Memory B cell (primary cell): ENCODE data around the gene MMP7.

ENCODE experiments used
- ATAC-seq: fragments of 150-1000 bp; cut with Tn5 transposase; 2 replicates; pipeline ENCODE4 v1.10.0; 2021; ENCODE audit warnings: low read depth, mild to moderate bottlenecking, moderate library complexity
- DNase-seq, 2 donors: peaks; one replicate each; pipeline ENCODE4 v3.0.0; 2022; ENCODE audit warnings: low spot score in 2 of 2
- H3K27ac Mint-ChIP-seq: one replicate; pipeline ENCODE4 v1.8.0; 2022; ENCODE audit warnings: mild to moderate bottlenecking, moderate library complexity, mixed read lengths
- H3K27me3 Mint-ChIP-seq: one replicate; pipeline ENCODE4 v1.8.0; 2022; ENCODE audit warnings: mixed read lengths
- H3K36me3 Mint-ChIP-seq: one replicate; pipeline ENCODE4 v1.8.0; 2022; ENCODE audit warnings: mild to moderate bottlenecking, mixed read lengths
- H3K4me1 Mint-ChIP-seq: one replicate; pipeline ENCODE4 v1.8.0; 2022; ENCODE audit warnings: mixed read lengths
- H3K4me3 Mint-ChIP-seq: one replicate; pipeline ENCODE4 v1.8.0; 2022; ENCODE audit warnings: mild to moderate bottlenecking, moderate library complexity, mixed read lengths
- H3K9me3 Mint-ChIP-seq: one replicate; pipeline ENCODE4 v1.8.0; 2022; ENCODE audit warnings: mixed read lengths

Gene MMP7

GRCh38 chr11:102530558-102530957 is at the start of gene MMP7:
MMP7 (minus strand) TSS chr11:102530747; CDS start chr11:102530700, 47 bp downstream.
- ATAC-seq (no peak), DNase-seq (no peak)
- H3K4me1 Mint-ChIP-seq = peaks cover 7% of the 10 kb centered on the region
- H3K27me3 Mint-ChIP-seq = peaks cover 6% of the 10 kb centered on the region
- no peak within 1 kb of the TSS for H3K27ac Mint-ChIP-seq
- no peaks in the 10 kb centered on the region for H3K36me3 Mint-ChIP-seq
- peaks cover 1% of the 10 kb centered on the region for H3K9me3 Mint-ChIP-seq
- no peak within 1 kb of the TSS for H3K4me3 Mint-ChIP-seq

- no peak for DNase-seq
- Mint-ChIP-seq H3K4me3 (no peak overlapping the region), H3K9me3 (no peaks in the 10 kb centered on the region), H3K36me3 (no peaks in the 10 kb centered on the region), H3K27me3 (no peaks in the 10 kb centered on the region), H3K27ac (no peak overlapping the region), H3K4me1 (peaks cover 11% of the 10 kb centered on the region)
- ATAC-seq = no peak
Measured at GRCh38 chr11:102577723-102578122, 47.2 kb upstream of the MMP7 start.

GRCh38 chr11:102577182-102577581 is 46.6 kb upstream of the MMP7 start:
- no peak for DNase-seq
- Mint-ChIP-seq H3K4me3 (no peak overlapping the region), H3K27ac (no peak overlapping the region), H3K9me3 (no peaks in the 10 kb centered on the region), H3K4me1 (peaks cover 10% of the 10 kb centered on the region), H3K36me3 (no peaks in the 10 kb centered on the region), H3K27me3 (no peaks in the 10 kb centered on the region)
- peak; percentile 53 for ATAC-seq

GRCh38 chr11:102576350-102576749 is 45.8 kb upstream of the MMP7 start:
- Mint-ChIP-seq H3K36me3 (no peaks in the 10 kb centered on the region), H3K27me3 (no peaks in the 10 kb centered on the region), H3K4me1 (peaks cover 7% of the 10 kb centered on the region), H3K9me3 (no peaks in the 10 kb centered on the region), H3K27ac (no peak overlapping the region), H3K4me3 (no peak overlapping the region)
- DNase-seq (no peak), ATAC-seq (no peak)

GRCh38 chr11:102575012-102575411 is 44.5 kb upstream of the MMP7 start:
- peaks cover 7% of the 10 kb centered on the region for H3K4me1 Mint-ChIP-seq
- H3K9me3 Mint-ChIP-seq = no peaks in the 10 kb centered on the region
- H3K36me3 Mint-ChIP-seq = no peaks in the 10 kb centered on the region
- DNase-seq (no peak), ATAC-seq (no peak)
- H3K27ac Mint-ChIP-seq = no peak overlapping the region
- H3K27me3 Mint-ChIP-seq = no peaks in the 10 kb centered on the region
- H3K4me3 Mint-ChIP-seq = no peak overlapping the region

GRCh38 chr11:102573851-102574250 is 43.3 kb upstream of the MMP7 start:
- Mint-ChIP-seq H3K36me3 (peaks cover 1% of the 10 kb centered on the region), H3K9me3 (peaks cover 1% of the 10 kb centered on the region), H3K4me3 (no peak overlapping the region), H3K4me1 (peaks cover 7% of the 10 kb centered on the region), H3K27me3 (no peaks in the 10 kb centered on the region), H3K27ac (no peak overlapping the region)
- ATAC-seq = no peak
- no peak for DNase-seq

- H3K9me3 Mint-ChIP-seq = peaks cover 5% of the 10 kb centered on the region
Measured at GRCh38 chr11:102572554-102573220, 42.1 kb upstream of the MMP7 start.

GRCh38 chr11:102568851-102569250 is 38.3 kb upstream of the MMP7 start:
- no peak overlapping the region for H3K4me3 Mint-ChIP-seq
- no peak for DNase-seq
- ATAC-seq = no peak
- H3K27ac Mint-ChIP-seq = no peak overlapping the region
- peaks cover 8% of the 10 kb centered on the region for H3K9me3 Mint-ChIP-seq
- no peaks in the 10 kb centered on the region for H3K27me3 Mint-ChIP-seq
- H3K4me1 Mint-ChIP-seq = no peaks in the 10 kb centered on the region
- H3K36me3 Mint-ChIP-seq = peaks cover 5% of the 10 kb centered on the region

More at GRCh38 chr11:102572554-102573220, 42.1 kb upstream of the MMP7 start:
- no peak overlapping the region for H3K27ac Mint-ChIP-seq
- H3K36me3 Mint-ChIP-seq = peaks cover 1% of the 10 kb centered on the region
- H3K4me3 Mint-ChIP-seq = no peak overlapping the region
- H3K4me1 Mint-ChIP-seq = peaks cover 7% of the 10 kb centered on the region
- DNase-seq = no peak
- no peaks in the 10 kb centered on the region for H3K27me3 Mint-ChIP-seq
- ATAC-seq = no peak

- DNase-seq = no peak
- peaks cover 5% of the 10 kb centered on the region for H3K36me3 Mint-ChIP-seq
- H3K4me3 Mint-ChIP-seq = no peak overlapping the region
- peaks cover 8% of the 10 kb centered on the region for H3K4me1 Mint-ChIP-seq
- H3K27ac Mint-ChIP-seq = no peak overlapping the region
- H3K9me3 Mint-ChIP-seq = peaks cover 8% of the 10 kb centered on the region
- no peak for ATAC-seq
- H3K27me3 Mint-ChIP-seq = no peaks in the 10 kb centered on the region
Measured at GRCh38 chr11:102566112-102566511, 35.6 kb upstream of the MMP7 start.

GRCh38 chr11:102564110-102564509 is 33.6 kb upstream of the MMP7 start:
- Mint-ChIP-seq H3K27ac (no peak overlapping the region), H3K4me3 (no peak overlapping the region), H3K36me3 (peaks cover 3% of the 10 kb centered on the region), H3K4me1 (peaks cover 19% of the 10 kb centered on the region), H3K27me3 (no peaks in the 10 kb centered on the region), H3K9me3 (peaks cover 7% of the 10 kb centered on the region)
- no peak for DNase-seq
- no peak for ATAC-seq

- peak overlapping the region; percentile 37 for H3K4me3 Mint-ChIP-seq
- ATAC-seq (no peak), DNase-seq (no peak)
- peaks cover 21% of the 10 kb centered on the region for H3K4me1 Mint-ChIP-seq
- peaks cover 3% of the 10 kb centered on the region for H3K36me3 Mint-ChIP-seq
- peaks cover 3% of the 10 kb centered on the region for H3K9me3 Mint-ChIP-seq
- H3K27ac Mint-ChIP-seq = peak overlapping the region; percentile 8
- H3K27me3 Mint-ChIP-seq = no peaks in the 10 kb centered on the region
Measured at GRCh38 chr11:102561636-102562035, 31.1 kb upstream of the MMP7 start.

- ATAC-seq (peak; percentile 72), DNase-seq (no peak)
- H3K9me3 Mint-ChIP-seq = no peaks in the 10 kb centered on the region
- H3K27ac Mint-ChIP-seq = peak overlapping the region; percentile 93
- no peaks in the 10 kb centered on the region for H3K27me3 Mint-ChIP-seq
- H3K36me3 Mint-ChIP-seq = no peaks in the 10 kb centered on the region
- H3K4me3 Mint-ChIP-seq = peak overlapping the region; percentile 73
- H3K4me1 Mint-ChIP-seq = peaks cover 21% of the 10 kb centered on the region
Measured at GRCh38 chr11:102560555-102561011, 30.0 kb upstream of the MMP7 start.

GRCh38 chr11:102559839-102560238 is 29.3 kb upstream of the MMP7 start:
- ATAC-seq = peak; percentile 81
- Mint-ChIP-seq H3K36me3 (no peaks in the 10 kb centered on the region), H3K27ac (peak overlapping the region; percentile 93), H3K4me3 (peak overlapping the region; percentile 52), H3K4me1 (peaks cover 21% of the 10 kb centered on the region), H3K9me3 (no peaks in the 10 kb centered on the region), H3K27me3 (no peaks in the 10 kb centered on the region)
- DNase-seq = peak in 1 of 2 donors; percentile 16

- no peaks in the 10 kb centered on the region for H3K36me3 Mint-ChIP-seq
- no peaks in the 10 kb centered on the region for H3K27me3 Mint-ChIP-seq
- DNase-seq = no peak
- peaks cover 8% of the 10 kb centered on the region for H3K4me1 Mint-ChIP-seq
- no peak for ATAC-seq
- no peak overlapping the region for H3K4me3 Mint-ChIP-seq
- H3K9me3 Mint-ChIP-seq = no peaks in the 10 kb centered on the region
- no peak overlapping the region for H3K27ac Mint-ChIP-seq
Measured at GRCh38 chr11:102555091-102555490, 24.5 kb upstream of the MMP7 start.

GRCh38 chr11:102553835-102554282 is 23.3 kb upstream of the MMP7 start:
- H3K9me3 Mint-ChIP-seq = no peaks in the 10 kb centered on the region
- ATAC-seq = no peak

More at GRCh38 chr11:102553835-102554282, 23.3 kb upstream of the MMP7 start:
- Mint-ChIP-seq H3K27me3 (no peaks in the 10 kb centered on the region), H3K27ac (no peak overlapping the region), H3K4me1 (no peaks in the 10 kb centered on the region), H3K4me3 (no peak overlapping the region), H3K36me3 (no peaks in the 10 kb centered on the region)
- no peak for DNase-seq
